ENCODE measurements around the gene SH3GL1. TPM values are rescaled to one million over a fixed set of nuclear protein-coding genes. Genes with fewer than 3 reads are reported as not detected.

Gene SH3GL1
- total and polyA plus RNA-seq, 2 of the 4 experiments (the other 2 are of a cell fraction) = 28.1 to 138 TPM

GRCh38 chr19:4366666-4367335 lies 33.5 kb downstream of the SH3GL1 start:
- dilution Hi-C loops (cut with HindIII; ENCODE audit: low sequenced_read_pairs, unreplicated experiment) (no loop called here), intact Hi-C loops (cut with micrococcal nuclease) (no loop called here)

More at GRCh38 chr19:4366666-4367335, 33.5 kb downstream of the SH3GL1 start:
- no peaks in the 10 kb centered on the region for H3K27me3 ChIP-seq (ENCODE audit: control insufficient read depth, insufficient read depth, low read length)
- BruUV-seq (replicated peaks) = no TSS peak
- peaks cover 8 to 76% of the 10 kb centered on the region in 2 experiments for H3K79me1 ChIP-seq (ENCODE audit: low read depth in 1 of 2, low read length in 2 of 2)
- H3K4me2 ChIP-seq (ENCODE audit: low read depth, low read length) = no peak overlapping the region
- H4K20me1 ChIP-seq (ENCODE audit: insufficient read depth, low read length) = peaks cover 39% of the 10 kb centered on the region
- no peak overlapping the region for H2BK20ac ChIP-seq (ENCODE audit: low read depth, low read length)
- H4K8ac ChIP-seq (ENCODE audit: low read depth in 2 of 2, low read length in 2 of 2) = no peak overlapping the region
- ChIA-PET CTCF (no interaction called here), POLR2A (ENCODE audit: unreplicated experiment) (no interaction called here)
- H3K4me1 ChIP-seq (ENCODE audit: control insufficient read depth, insufficient read depth, low read length) = peaks cover 17% of the 10 kb centered on the region
- DNase-seq (no peak), ATAC-seq (ENCODE audit: low read depth) (no peak)
- 100% methylated on average over 1 of the region's 16 CpGs; no CpG with 5 or more reads in 1 of the 2 experiments for WGBS, 2 experiments (ENCODE audit: extremely low coverage in 2 of 2, insufficient read length in 1 of 2)
- H3K27ac ChIP-seq (ENCODE audit: insufficient read depth, low read length) = no peak overlapping the region
- no peak overlapping the region for H4K91ac ChIP-seq (ENCODE audit: insufficient read depth, low read depth, low read length)
- in situ Hi-C loops (cut with MboI; ENCODE audit: low sequenced_read_pairs) = no loop called here
- no peaks in the 10 kb centered on the region for H3K9me3 ChIP-seq (ENCODE audit: control insufficient read depth, insufficient read depth, low read length)
- H3K56ac ChIP-seq (ENCODE audit: extremely low read depth, insufficient read depth, low read length) = no peak overlapping the region
- peaks cover 12% of the 10 kb centered on the region for H3K9me1 ChIP-seq (ENCODE audit: insufficient read depth, low read length)
- H3K18ac ChIP-seq (ENCODE audit: low read depth, low read length) = no peak overlapping the region
- no peak overlapping the region for H3K9ac ChIP-seq (ENCODE audit: low read depth, low read length)
- H2BK120ac ChIP-seq (ENCODE audit: low read depth, low read length) = no peak overlapping the region
- no peak overlapping the region for H3K4ac ChIP-seq (ENCODE audit: low read depth, low read length)
- TF ChIP-seq POLR2A (IDR thresholded peaks at IDR 0.05; ENCODE audit: low read depth, low read length) (no peak), SMC3 (IDR thresholded peaks at IDR 0.05; ENCODE audit: low read depth, low read length) (no peak), USF2 (IDR thresholded peaks at IDR 0.05; ENCODE audit: low read depth, low read length) (no peak), ELK1 (IDR thresholded peaks at IDR 0.05; ENCODE audit: borderline replicate concordance, low read depth, low read length) (no peak), RAD21 (IDR thresholded peaks at IDR 0.05; ENCODE audit: low read length) (no peak), RFX5 (IDR thresholded peaks at IDR 0.05; ENCODE audit: low read depth, low read length) (no peak), MAZ (IDR thresholded peaks at IDR 0.05; ENCODE audit: borderline replicate concordance, low read depth, low read length) (no peak), FOS (IDR thresholded peaks at IDR 0.05; ENCODE audit: low read depth, low read length) (no peak), MAFK (IDR thresholded peaks at IDR 0.05; ENCODE audit: low read depth, low read length) (no peak), MXI1 (IDR thresholded peaks at IDR 0.05; ENCODE audit: borderline replicate concordance, low read depth, low read length) (no peak), CHD1 (IDR thresholded peaks at IDR 0.05; ENCODE audit: low read depth, low read length) (no peak)
- no peak overlapping the region for H3K14ac ChIP-seq (replicated peaks; ENCODE audit: low read depth, low read length)
- H3K4me3 ChIP-seq (ENCODE audit: insufficient read depth, low read depth, low read length) = no peak overlapping the region
- H2BK5ac ChIP-seq (ENCODE audit: low read depth, low read length, poor library complexity, severe bottlenecking) = no peak overlapping the region
- H3K36me3 ChIP-seq (ENCODE audit: control insufficient read depth, insufficient read depth, low read length) = peaks cover 51% of the 10 kb centered on the region
- H2BK15ac ChIP-seq (ENCODE audit: low read depth, low read length) = no peak overlapping the region
- H4K5ac ChIP-seq (ENCODE audit: low read depth, low read length) = no peak overlapping the region
- no peak overlapping the region for H2AK5ac ChIP-seq (ENCODE audit: low read depth, low read length)
- no peak overlapping the region for H2AK9ac ChIP-seq (replicated peaks; ENCODE audit: low read depth, low read length, poor library complexity)
- no peak overlapping the region for H2AFZ ChIP-seq (replicated peaks; ENCODE audit: low read length, poor library complexity)
- no peak overlapping the region for H3K23ac ChIP-seq (ENCODE audit: low read depth, low read length)

Data from IMR-90 (cell line).